T1000 (cell line): Measurements from ENCODE around the gene ITGA3.
A peak's percentile ranks its signal among the peaks of the same experiment; 100 is the strongest.
"Not testable (repeated sequence)": the region's sequence is repeated elsewhere in the genome, so short reads cannot be mapped to it uniquely, and the experiment has no call there.

Experiments
- DNase-seq: peaks from one replicate; lab custom pipeline; 2025; ENCODE audit warnings: mixed read lengths; lab: John Stamatoyannopoulos, UW

ITGA3 gene

GRCh38 chr17:50035421-50035879 is 20.5 kb upstream of the ITGA3 start:
- no peak for DNase-seq

GRCh38 chr17:50035945-50036344 is 20.0 kb upstream of the ITGA3 start:
- DNase-seq: no peak

- DNase-seq: no peak
Measured at GRCh38 chr17:50036455-50037261, 19.3 kb upstream of the ITGA3 start.

DNA sequence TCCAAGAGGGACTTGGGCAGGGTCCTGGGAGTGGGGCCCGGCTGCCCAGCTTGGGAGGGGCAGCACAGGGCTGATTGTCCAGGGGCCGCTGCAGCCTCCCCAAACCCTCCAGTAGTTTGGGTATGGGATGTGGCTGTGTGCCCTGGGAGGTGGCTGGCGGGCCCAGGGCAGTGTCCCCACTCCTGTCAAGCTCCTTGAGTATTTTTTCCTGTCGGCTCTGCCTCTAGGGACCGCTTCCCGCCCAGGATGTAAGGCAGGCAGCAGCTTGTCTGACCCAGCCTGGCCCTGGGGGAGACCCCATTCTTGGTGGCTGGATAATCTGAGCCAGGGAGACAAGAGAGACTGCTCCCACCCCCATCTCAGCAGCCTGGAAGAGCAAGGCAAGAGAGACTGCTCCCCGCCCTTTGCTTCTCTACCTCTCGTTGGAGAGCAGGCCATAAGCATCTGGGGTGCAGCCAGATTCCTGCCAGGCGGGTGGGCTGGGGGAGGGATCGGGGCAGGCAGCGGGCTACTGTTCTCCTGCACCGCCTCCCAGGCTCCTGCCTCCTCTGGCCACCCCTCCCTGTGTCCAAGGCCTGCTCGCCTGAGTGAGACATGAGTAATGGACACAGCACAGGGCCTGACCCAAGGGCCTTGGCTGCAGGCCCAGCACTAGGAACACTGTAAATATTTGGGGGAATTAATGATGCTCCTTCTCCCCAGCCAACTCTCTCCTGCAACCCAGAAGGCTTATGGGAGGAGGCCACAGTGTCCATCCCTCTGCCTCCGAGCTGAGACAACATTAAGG is 18.4 kb upstream of the ITGA3 start:
- DNase-seq: peak; percentile 56

GRCh38 chr17:50039058-50039457 is 16.9 kb upstream of the ITGA3 start:
- DNase-seq: no peak

DNA sequence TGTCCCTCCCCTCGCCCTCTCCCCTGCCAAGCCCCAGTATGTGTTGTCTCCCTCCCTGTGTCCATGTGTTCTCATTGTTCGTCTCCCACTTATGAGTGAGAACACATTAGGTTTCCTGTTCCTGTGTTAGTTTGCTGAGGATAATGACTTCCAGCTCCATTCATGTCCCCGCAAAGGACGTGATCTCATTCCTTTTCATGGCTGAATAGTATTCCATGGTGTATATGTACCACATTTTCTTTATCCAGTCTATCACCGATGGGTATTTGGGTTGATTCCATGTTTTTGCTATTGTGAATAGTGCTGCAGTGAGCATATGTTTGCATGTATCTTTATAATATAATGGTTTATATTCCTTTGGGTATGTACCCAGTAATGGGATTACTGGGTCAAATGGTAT is 15.4 kb upstream of the ITGA3 start:
- not testable (repeated sequence) for DNase-seq

GRCh38 chr17:50042211-50042610 is 13.7 kb upstream of the ITGA3 start:
- no peak for DNase-seq

GRCh38 chr17:50043290-50044148 is 12.4 kb upstream of the ITGA3 start:
- no peak for DNase-seq

DNA sequence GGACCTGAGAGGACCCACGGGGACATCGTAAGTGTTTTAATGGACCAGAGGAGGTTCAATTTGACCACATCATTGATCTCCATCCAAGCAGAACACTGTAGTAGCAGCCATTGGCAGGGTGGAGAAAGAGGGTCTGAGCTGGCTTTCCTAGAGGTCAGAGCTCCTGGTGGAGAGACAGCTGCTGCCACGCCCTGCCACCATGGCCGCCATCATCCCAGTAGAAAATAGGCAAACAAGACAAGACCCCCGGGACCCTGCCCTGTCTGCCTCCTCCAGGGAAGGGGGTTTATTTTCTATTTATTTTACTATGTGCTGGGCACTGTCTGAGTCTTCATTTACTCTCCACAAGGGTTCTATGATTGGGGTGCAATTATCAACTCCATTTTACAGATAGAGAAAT is 11.4 kb upstream of the ITGA3 start:
- DNase-seq: no peak

DNA sequence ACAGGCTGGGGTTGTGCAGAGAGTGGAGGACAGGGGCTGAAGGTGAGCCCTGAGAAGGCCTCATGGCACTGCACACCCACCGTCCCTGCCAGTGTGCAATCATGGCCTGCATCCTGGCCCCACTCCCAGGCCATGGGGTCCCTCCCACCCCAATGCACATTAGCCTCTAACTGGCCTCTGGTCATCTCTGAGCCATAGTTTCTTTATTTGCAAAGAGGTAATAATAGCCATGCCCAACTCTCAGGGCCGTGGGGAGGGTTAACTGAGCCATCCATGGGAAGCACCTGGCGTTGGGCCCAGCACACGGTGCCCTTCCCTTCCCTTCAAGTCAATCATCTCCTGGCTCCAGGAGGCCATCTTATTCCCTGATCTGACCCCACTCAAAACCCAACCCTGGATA is 10.8 kb upstream of the ITGA3 start:
- no peak for DNase-seq

DNA sequence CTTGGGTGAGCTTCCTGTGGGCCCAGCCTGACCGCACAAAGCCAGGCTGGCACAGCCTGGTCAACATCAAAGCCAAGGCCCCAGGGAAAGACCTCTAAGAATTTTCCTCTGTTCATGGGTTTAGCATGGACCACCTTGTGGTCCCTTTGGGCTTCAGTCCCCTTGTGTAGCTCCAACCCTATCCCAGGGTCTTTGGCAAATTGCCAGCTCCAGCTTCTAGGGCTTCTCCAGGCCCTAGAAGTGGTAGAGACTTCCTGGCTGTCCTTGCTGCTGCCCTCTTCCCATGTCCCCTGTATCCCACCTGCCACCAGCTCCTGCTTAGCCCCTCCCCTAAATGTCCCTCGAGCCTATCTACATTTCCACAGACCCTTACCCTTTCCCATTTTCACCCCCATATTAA is 9.7 kb upstream of the ITGA3 start:
- no peak for DNase-seq

DNA sequence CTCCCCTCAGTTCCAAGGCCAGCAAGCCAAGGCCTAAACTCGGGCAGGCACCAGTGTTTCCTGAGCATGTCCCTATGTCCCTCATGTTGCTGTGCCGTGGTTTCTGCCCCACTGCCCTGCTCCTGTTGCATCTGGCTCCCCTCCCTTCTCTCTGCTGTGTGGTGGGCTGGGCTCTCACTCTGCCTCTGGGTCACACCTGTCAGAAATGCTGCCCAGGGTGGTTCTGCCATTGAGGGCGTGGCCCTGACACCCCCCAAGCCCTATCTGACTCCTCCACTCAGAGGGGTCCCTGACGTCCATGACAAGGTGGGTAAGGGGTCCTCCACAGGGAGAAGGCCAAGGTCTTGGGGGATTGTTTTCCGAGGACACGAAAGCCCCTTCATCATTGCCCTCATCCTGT is 9.2 kb upstream of the ITGA3 start:
- DNase-seq: no peak

DNA sequence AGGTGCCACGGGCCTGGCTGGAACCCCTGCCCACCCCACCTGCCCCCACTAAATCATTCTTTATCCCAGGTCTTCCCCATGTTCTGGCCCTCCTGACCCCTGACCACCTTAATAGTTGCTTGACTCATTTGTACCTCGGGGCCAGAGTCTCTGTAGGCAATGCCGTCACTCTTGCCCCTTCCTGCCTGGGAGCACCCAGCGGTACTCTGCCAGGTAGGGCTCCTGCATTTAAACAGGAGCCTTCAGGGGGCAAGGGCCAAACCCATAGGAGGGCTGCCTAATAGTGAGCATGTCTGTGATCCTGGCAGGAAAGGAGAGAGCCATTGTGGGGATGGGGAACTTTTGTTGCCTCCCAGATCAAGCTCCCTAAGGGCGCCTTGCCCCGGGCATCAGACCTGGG is 8.8 kb upstream of the ITGA3 start:
- no peak for DNase-seq

- DNase-seq: peak; percentile 74
Measured at GRCh38 chr17:50047488-50048126, 8.3 kb upstream of the ITGA3 start.

GRCh38 chr17:50048146-50048720 is 7.7 kb upstream of the ITGA3 start:
- no peak for DNase-seq

DNA sequence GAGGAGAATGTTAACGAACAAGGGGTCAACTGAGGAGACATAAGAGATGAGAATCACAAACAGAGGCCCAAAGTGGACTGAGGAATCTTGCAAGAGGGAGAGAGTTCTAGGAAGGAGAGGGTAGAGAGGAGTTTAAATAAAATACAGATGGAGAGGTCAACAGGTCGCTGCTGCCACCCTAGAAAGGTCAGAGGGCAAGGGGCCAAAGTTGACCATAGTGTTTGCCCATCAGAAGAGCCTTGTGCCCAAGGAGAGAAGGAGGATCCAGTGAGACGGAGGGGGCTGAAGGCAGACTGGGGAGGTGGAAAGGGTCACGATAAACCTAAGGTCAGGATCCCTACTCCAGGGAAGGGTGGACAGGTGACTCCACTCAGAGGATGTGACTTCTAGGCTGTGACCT is 6.9 kb upstream of the ITGA3 start:
- DNase-seq: no peak

GRCh38 chr17:50049636-50050035 is 6.3 kb upstream of the ITGA3 start:
- no peak for DNase-seq

GRCh38 chr17:50050431-50051032 is 5.4 kb upstream of the ITGA3 start:
- no peak for DNase-seq

DNA sequence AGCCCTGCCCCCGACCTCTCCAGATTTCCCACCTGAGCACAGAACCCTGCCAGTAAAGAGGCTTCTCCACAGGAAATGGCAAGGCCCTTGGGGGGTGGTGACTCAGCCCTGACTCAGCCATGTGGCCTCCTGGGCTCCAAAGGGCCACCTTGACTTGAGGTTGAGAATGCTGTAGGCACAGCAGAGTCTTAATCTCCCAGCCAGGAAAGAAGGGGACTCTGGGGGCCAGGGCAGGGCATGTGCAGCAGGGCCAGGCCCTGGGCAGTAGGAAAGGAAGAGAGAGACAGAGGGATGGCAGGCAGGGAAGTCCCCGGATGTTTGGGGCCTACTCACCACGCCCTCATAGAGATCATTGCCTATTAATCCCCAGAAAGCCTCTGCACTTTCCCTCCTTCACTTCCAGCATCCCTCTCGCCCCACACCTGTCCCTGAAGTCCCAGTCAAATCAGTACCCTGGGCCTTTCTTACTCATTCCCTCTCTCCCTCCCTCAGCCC is 4.8 kb upstream of the ITGA3 start:
- peak; percentile 92 for DNase-seq

DNA sequence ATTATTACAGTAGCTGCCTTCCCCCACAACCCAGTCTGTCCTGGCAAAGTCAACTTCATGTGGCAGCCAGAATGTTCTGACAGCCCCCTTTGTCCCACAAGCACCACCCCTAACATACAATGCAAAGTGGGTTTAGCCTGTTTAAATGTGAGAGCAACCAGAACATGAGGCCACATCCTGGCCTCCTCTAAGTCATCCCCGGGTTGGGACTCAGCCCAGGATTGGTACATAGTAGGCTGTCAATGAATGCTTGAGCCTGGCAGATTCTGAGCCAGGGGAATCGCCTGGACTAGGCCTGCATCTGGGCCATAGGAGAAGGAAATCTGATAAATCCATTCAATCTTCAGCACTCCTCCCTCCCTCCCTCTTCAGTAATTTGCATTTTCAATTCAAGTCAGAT is 4.3 kb upstream of the ITGA3 start:
- no peak for DNase-seq

DNA sequence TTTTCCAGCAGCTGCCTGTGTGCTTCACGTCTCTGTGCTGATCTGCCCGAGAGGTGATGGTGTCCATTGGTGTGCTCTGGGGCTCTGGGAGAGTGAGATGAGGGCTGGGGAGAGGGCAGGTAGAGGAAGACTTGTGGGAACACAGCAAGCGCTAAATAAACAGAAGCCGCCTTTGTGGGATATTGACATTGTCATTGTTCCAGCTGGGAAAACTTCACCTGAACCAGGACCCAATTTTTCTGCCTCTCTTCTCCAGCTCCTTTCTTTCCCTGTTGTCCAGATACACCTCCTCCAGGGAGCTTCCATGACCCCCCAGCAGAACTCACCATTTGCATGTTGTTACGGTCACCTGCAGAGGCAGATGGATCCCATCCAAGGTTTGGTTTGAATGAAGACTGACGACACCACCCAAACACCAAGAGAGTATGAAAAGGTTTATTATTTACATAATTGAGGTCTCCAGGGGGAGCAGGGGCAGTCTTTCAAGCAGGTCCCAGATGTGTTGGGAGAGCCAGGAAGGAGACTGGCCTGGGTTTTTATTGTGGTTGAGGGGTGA is 3.6 kb upstream of the ITGA3 start:
- DNase-seq: no peak
